Right atrium auricular region (tissue), 2 donors: ENCODE results near the gene ZNF687. TPM values are rescaled to one million over a fixed set of nuclear protein-coding genes. Genes with fewer than 3 reads are reported as not detected.
A peak's percentile ranks its signal among the peaks of the same experiment; 100 is the strongest.

Source experiments
- DNase-seq: peaks from one replicate; pipeline ENCODE4 v3.0.0-alpha.2; 2019; ENCODE audit warnings: low spot score
- H3K27ac ChIP-seq, 2 donors: fragments of 200-600 bp; sonication (generic); 1 replicate in 1 of 2; 2 replicates in 1 of 2; pipeline ENCODE4 v1.5.1; 2016 to 2019
- H3K27me3 ChIP-seq, 2 donors: fragments of 200-600 bp; sonication (generic); one replicate each; pipeline versions ENCODE4 v1.5.1 to v1.6.0; 2017 to 2019
- H3K36me3 ChIP-seq: fragments of 200-600 bp; sonication (generic); one replicate; pipeline ENCODE4 v1.5.1; 2016
- H3K4me1 ChIP-seq, 2 donors: fragments of 200-600 bp; sonication (generic); one replicate each; pipeline versions ENCODE4 v1.5.1 to v1.6.0; 2017 to 2019
- H3K4me3 ChIP-seq, 2 donors: fragments of 200-600 bp; sonication (generic); 1 replicate in 1 of 2; 2 replicates in 1 of 2; pipeline ENCODE4 v1.5.1; 2017 to 2019; ENCODE audit warnings: mild to moderate bottlenecking in 1 of 2, moderate library complexity in 1 of 2
- H3K9me3 ChIP-seq, 2 donors: fragments of 200-600 bp; sonication (generic); one replicate each; pipeline ENCODE4 v1.5.1; 2019
- CTCF ChIP-seq, 2 donors: fragments of 200-600 bp; sonication (generic); IDR thresholded peaks; one replicate each; pipeline ENCODE4 v1.5.1; 2019; ENCODE audit warnings: antibody characterized with exemption in 2 of 2
- total RNA-seq, 2 donors: library from RNA; depleted of rRNA; stranded (reverse); fragments of >200 nt; gene quantifications; one replicate each; pipeline ENCODE4 v1.1.0, GENCODE V29; 2016

ZNF687 gene
- total RNA-seq, 2 donors from 2014 or later, result 12.9 to 26.3 TPM

GRCh38 chr1:151325231-151325630, 43.1 kb downstream of the ZNF687 start:
- peak overlapping the region in 1 of 2 donors; percentile 91 for H3K27ac ChIP-seq
- no peaks in the 10 kb centered on the region for H3K9me3 ChIP-seq
- peaks cover 34% of the 10 kb centered on the region for H3K36me3 ChIP-seq
- peaks cover 0 to 39% of the 10 kb centered on the region in 2 donors for H3K4me1 ChIP-seq
- no peak for DNase-seq
- no peak overlapping the region for H3K4me3 ChIP-seq
- H3K27me3 ChIP-seq, result no peaks in the 10 kb centered on the region
- TF ChIP-seq CTCF (IDR thresholded peaks at IDR 0.05), result no peak

DNA sequence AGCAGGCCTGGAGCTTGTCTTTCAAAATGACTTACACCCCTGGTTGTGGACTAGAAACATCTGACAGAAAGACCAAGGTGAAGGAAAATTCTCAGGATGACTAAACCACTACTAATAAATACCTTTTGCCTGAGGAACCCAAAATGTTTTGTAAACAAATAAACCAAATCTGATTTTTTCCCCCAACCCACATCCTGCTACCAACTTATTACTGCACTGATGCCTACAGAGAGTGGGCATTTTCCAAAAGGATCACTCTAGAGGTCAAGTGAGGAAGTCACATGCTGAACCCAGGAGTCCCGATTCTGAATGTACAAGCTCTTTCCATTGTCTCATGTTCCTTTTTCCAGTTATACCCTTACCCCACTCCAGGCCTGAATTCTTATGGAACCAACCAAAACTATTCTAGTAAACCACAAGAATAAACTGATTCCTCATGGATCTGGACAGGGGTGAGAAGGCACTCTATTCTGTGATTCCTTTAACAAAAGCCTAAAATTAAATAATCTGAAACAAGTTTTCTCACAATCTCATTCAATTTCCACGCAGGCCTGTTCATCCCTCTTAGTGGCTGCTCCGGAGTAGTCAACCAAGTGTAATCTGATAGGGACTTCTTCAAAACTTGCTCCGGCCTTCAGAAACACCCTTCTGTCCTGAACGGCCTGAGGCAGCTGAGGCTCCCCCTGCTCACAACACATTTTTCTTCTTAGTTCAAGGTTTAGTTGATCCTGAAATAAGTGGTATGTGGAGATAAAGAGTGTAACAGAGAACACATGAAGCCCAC, 43.7 kb downstream of the ZNF687 start:
- no peak for TF ChIP-seq CTCF (IDR thresholded peaks at IDR 0.05)
- Histone ChIP-seq H3K36me3 (peaks cover 34% of the 10 kb centered on the region), H3K4me1 (peaks cover 0 to 39% of the 10 kb centered on the region in 2 donors), H3K27me3 (no peaks in the 10 kb centered on the region), H3K9me3 (no peaks in the 10 kb centered on the region), H3K27ac (peak overlapping the region; percentile 91 to 93), H3K4me3 (peak overlapping the region; percentile 84 to 90)
- no peak for DNase-seq

GRCh38 chr1:151326619-151327222, 44.6 kb downstream of the ZNF687 start:
- DNase-seq, result peak; percentile 68
- peaks cover 0 to 39% of the 10 kb centered on the region in 2 donors for H3K4me1 ChIP-seq
- TF ChIP-seq CTCF (IDR thresholded peaks at IDR 0.05), result no peak

DNA sequence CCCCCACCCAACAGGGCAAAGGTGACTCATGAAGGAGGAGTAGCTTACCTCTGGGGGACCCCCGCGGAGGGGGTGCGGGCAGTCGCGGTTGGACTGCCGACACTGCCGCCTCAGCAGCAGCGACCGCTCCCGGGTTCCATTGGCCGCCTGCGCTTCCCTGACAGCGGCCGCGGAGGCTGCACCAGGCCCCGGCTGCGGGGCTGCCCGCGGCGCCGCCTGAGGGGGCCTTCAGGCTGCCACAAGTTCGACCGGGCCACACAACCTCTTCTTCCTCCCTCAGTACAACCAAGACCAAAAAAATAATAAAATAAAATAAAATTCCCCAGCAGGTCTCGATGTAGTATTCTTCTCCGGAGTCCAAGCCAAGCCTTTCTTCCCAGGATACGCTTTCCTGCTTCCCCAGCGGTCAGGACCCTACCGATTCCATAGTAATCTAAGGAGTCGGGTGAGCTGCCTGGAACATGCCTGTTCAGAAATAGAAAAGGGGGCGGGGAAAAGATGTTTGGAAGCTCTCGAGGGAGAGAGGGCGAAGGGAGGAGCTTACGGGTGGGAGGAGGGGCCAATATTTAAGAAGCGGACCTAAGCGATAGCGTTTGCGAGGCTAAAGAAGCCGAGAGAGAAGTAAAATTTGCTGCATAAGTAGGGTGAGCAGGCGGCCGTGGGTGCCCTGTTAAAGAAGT, 45.3 kb downstream of the ZNF687 start, which contains the start of gene PI4KB:
Gene PI4KB (minus strand): TSS at position 194 of the 680 bp plus-strand sequence. CDS start 10,935 bp downstream, outside the sequence.
- Histone ChIP-seq H3K36me3 (peaks cover 28% of the 10 kb centered on the region), H3K9me3 (no peaks in the 10 kb centered on the region), H3K27me3 (no peaks in the 10 kb centered on the region), H3K27ac (peak within 1 kb of the TSS; percentile 91 to 93), H3K4me3 (peak within 1 kb of the TSS; percentile 84 to 90), H3K4me1 (peaks cover 0 to 39% of the 10 kb centered on the region in 2 donors)
- DNase-seq, result peak; percentile 92
- no peak for TF ChIP-seq CTCF (IDR thresholded peaks at IDR 0.05)

More at GRCh38 chr1:151326619-151327222, 44.6 kb downstream of the ZNF687 start:
- H3K27ac ChIP-seq, result peak overlapping the region; percentile 91 to 93
- no peaks in the 10 kb centered on the region for H3K9me3 ChIP-seq
- H3K27me3 ChIP-seq, result no peaks in the 10 kb centered on the region
- peak overlapping the region; percentile 84 to 90 for H3K4me3 ChIP-seq
- H3K36me3 ChIP-seq, result peaks cover 34% of the 10 kb centered on the region

GRCh38 chr1:151327903-151328674, 46.0 kb downstream of the ZNF687 start:
- Histone ChIP-seq H3K9me3 (no peaks in the 10 kb centered on the region), H3K27ac (peak overlapping the region; percentile 91 to 93), H3K36me3 (peaks cover 21% of the 10 kb centered on the region), H3K27me3 (no peaks in the 10 kb centered on the region), H3K4me3 (peak overlapping the region; percentile 84 to 90), H3K4me1 (peaks cover 0 to 39% of the 10 kb centered on the region in 2 donors)
- DNase-seq, result no peak
- no peak for TF ChIP-seq CTCF (IDR thresholded peaks at IDR 0.05)
